ENCODE measurements around the gene CBY2. TPM values are rescaled to one million over a fixed set of nuclear protein-coding genes. Genes with fewer than 3 reads are reported as not detected.

The CBY2 gene
- total RNA-seq, 1 experiment from 2014 or later, result not detected

- H3K9me3 ChIP-seq (ENCODE audit: control insufficient read depth in 1 of 2, insufficient read depth in 1 of 2, low read depth in 1 of 2, low read length in 2 of 2), result no peaks in the 10 kb centered on the region
- no peaks in the 10 kb centered on the region for H3K36me3 ChIP-seq (ENCODE audit: control insufficient read depth in 1 of 2, insufficient read depth in 2 of 2, low read length in 2 of 2)
- no peak overlapping the region for H2AFZ ChIP-seq (ENCODE audit: low read depth, low read length, poor library complexity, severe bottlenecking)
- H3K27me3 ChIP-seq (ENCODE audit: insufficient read depth, low read length), result peaks cover 37% of the 10 kb centered on the region
- no peak overlapping the region for H3K4me3 ChIP-seq (replicated peaks in 1 of 2; ENCODE audit: low read depth in 1 of 2, low read length in 2 of 2)
- ChIA-PET CTCF (no interaction called here), POLR2A (no interaction called here), RAD21 (ENCODE audit: low non-redundant PET in 1 of 2, low total read pairs in 2 of 2, uncharacterized antibody in 2 of 2, unreplicated experiment in 2 of 2) (no interaction called here)
- H3K27ac ChIP-seq (ENCODE audit: low read depth, low read length), result no peak overlapping the region
- ATAC-seq (no peak), DNase-seq (ENCODE audit: low read depth, low spot score) (no peak)
- no peaks in the 10 kb centered on the region for H3K9me2 ChIP-seq (ENCODE audit: insufficient read depth)
- no peaks in the 10 kb centered on the region for H3K79me2 ChIP-seq (ENCODE audit: insufficient read depth, low read length)
- intact Hi-C loops (cut with micrococcal nuclease), result no loop called here
- no peak overlapping the region for H3K9ac ChIP-seq (ENCODE audit: low read length)
- H3K4me2 ChIP-seq (ENCODE audit: low read length), result no peak overlapping the region
- BruUV-seq (replicated peaks), result no TSS peak
- H3K4me1 ChIP-seq (ENCODE audit: control insufficient read depth in 1 of 2, insufficient read depth in 2 of 2, low read length in 2 of 2), result no peaks in the 10 kb centered on the region
- TF ChIP-seq POLR2AphosphoS5 (IDR thresholded peaks at IDR 0.05; ENCODE audit: low read depth, low read length), result no peak
- TF ChIP-seq CEBPB (IDR thresholded peaks at IDR 0.05; ENCODE audit: low read depth), result no peak
- TF ChIP-seq, protein P1, sequence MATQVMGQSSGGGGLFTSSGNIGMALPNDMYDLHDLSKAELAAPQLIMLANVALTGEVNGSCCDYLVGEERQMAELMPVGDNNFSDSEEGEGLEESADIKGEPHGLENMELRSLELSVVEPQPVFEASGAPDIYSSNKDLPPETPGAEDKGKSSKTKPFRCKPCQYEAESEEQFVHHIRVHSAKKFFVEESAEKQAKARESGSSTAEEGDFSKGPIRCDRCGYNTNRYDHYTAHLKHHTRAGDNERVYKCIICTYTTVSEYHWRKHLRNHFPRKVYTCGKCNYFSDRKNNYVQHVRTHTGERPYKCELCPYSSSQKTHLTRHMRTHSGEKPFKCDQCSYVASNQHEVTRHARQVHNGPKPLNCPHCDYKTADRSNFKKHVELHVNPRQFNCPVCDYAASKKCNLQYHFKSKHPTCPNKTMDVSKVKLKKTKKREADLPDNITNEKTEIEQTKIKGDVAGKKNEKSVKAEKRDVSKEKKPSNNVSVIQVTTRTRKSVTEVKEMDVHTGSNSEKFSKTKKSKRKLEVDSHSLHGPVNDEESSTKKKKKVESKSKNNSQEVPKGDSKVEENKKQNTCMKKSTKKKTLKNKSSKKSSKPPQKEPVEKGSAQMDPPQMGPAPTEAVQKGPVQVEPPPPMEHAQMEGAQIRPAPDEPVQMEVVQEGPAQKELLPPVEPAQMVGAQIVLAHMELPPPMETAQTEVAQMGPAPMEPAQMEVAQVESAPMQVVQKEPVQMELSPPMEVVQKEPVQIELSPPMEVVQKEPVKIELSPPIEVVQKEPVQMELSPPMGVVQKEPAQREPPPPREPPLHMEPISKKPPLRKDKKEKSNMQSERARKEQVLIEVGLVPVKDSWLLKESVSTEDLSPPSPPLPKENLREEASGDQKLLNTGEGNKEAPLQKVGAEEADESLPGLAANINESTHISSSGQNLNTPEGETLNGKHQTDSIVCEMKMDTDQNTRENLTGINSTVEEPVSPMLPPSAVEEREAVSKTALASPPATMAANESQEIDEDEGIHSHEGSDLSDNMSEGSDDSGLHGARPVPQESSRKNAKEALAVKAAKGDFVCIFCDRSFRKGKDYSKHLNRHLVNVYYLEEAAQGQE (IDR thresholded peaks at IDR 0.05; ENCODE audit: low read depth), result no peak
- TF ChIP-seq POLR2A (IDR thresholded peaks at IDR 0.05; ENCODE audit: borderline replicate concordance, extremely low read depth, insufficient read depth, insufficient read length), result no peak
- no peak for TF ChIP-seq ZNF274 (IDR thresholded peaks at IDR 0.05; ENCODE audit: low read depth, low read length)
- TF ChIP-seq CBX3 (IDR thresholded peaks at IDR 0.05; ENCODE audit: low read depth), result no peak
- no peak for TF ChIP-seq EZH2 (IDR thresholded peaks at IDR 0.05)
- TF ChIP-seq FOSL1 (IDR thresholded peaks at IDR 0.05; ENCODE audit: low read depth), result no peak
- TF ChIP-seq SP1 (IDR thresholded peaks at IDR 0.05; ENCODE audit: low read depth), result no peak
- no peak for TF ChIP-seq MAX (IDR thresholded peaks at IDR 0.05)
- TF ChIP-seq YY1 (IDR thresholded peaks at IDR 0.05; ENCODE audit: extremely low read depth, insufficient replicate concordance, low read depth, low read length), result no peak
- TF ChIP-seq ZFX (IDR thresholded peaks at IDR 0.05), result no peak
- TF ChIP-seq EGR1 (IDR thresholded peaks at IDR 0.05; ENCODE audit: low read depth), result no peak
- no peak for TF ChIP-seq TCF7L2 (IDR thresholded peaks at IDR 0.05; ENCODE audit: borderline replicate concordance, extremely low read depth, insufficient read depth, insufficient read length)
- TF ChIP-seq EZH2phosphoT487 (IDR thresholded peaks at IDR 0.05; ENCODE audit: borderline replicate concordance), result no peak
- TF ChIP-seq, protein P2, sequence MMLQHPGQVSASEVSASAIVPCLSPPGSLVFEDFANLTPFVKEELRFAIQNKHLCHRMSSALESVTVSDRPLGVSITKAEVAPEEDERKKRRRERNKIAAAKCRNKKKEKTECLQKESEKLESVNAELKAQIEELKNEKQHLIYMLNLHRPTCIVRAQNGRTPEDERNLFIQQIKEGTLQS (IDR thresholded peaks at IDR 0.05), result no peak
- no peak for TF ChIP-seq SRF (IDR thresholded peaks at IDR 0.05; ENCODE audit: low read depth)
- no peak for TF ChIP-seq CTCF (IDR thresholded peaks at IDR 0.05 in 2 of 3, conservative IDR thresholded peaks at IDR 0.05 in 1 of 3; ENCODE audit: borderline replicate concordance in 1 of 3, insufficient read depth in 1 of 3, low read depth in 2 of 3, low read length in 2 of 3)
- TF ChIP-seq SIN3A (IDR thresholded peaks at IDR 0.05; ENCODE audit: low read depth), result no peak
- no peaks in the 10 kb centered on the region for H4K20me1 ChIP-seq (ENCODE audit: insufficient read depth)
Measured at GRCh38 chr13:45690636-45691035, 11.5 kb upstream of the CBY2 start.

Measured in HCT116 (cell line).